Prostate gland (tissue), 2 donors: Measurements from ENCODE around the gene SBSN.

Experiments used
- CTCF ChIP-seq, 4 experiments: fragments of 200-600 bp in 2 of 4; fragments of 450-650 bp in 2 of 4; sonication (generic) in 2 of 4; IDR thresholded peaks; 1 replicate in 3 of 4; 2 replicates in 1 of 4; pipeline ENCODE4 v1.5.1; 2016 to 2019; ENCODE audit warnings: antibody characterized with exemption in 4 of 4, mild to moderate bottlenecking in 2 of 4, moderate library complexity in 2 of 4
- POLR2AphosphoS5 ChIP-seq: sonication (generic); formaldehyde crosslinking; IDR thresholded peaks from one replicate; pipeline ENCODE4 v1.6.1; 2017; ENCODE audit warnings: antibody characterized with exemption

GRCh38 chr19:35546532-35546931, 18.4 kb upstream of the SBSN start:
- TF ChIP-seq CTCF (IDR thresholded peaks at IDR 0.05) (no peak), POLR2AphosphoS5 (no peak)
